Fibroblast of villous mesenchyme (primary cell): ENCODE results near the gene LAPTM5. TPM values are rescaled to one million over a fixed set of nuclear protein-coding genes. Genes with fewer than 3 reads are reported as not detected.

ENCODE experiments used
- DNase-seq: peaks from one replicate; pipeline ENCODE4 v3.0.0-alpha.2; 2010; ENCODE audit warnings: low read depth
- H3K4me3 ChIP-seq: 2 replicates; pipeline ENCODE4 v1.5.1; 2011; ENCODE audit warnings: low read depth, mild to moderate bottlenecking, low read length
- CTCF ChIP-seq: IDR thresholded peaks from 2 replicates; pipeline ENCODE4 v1.5.1; 2012; ENCODE audit warnings: low read depth, mild to moderate bottlenecking, low read length; ENCODE audit not compliant: insufficient read depth
- total RNA-seq: library from RNA; depleted of rRNA; stranded (reverse); fragments of >200 nt; gene quantifications from 2 replicates; pipeline ENCODE4 v1.2.3, GENCODE V29; 2012

Gene LAPTM5
- not detected in 2 replicates for total RNA-seq

- no peak for TF ChIP-seq CTCF
- no peak for DNase-seq
- H3K4me3 ChIP-seq: no peak within 1 kb of the TSS
These were observed at the start of gene LAPTM5 for GRCh38 chr1:30757352-30758120. TSS of gene LAPTM5 (minus strand) at chr1:30757774. CDS start at chr1:30757745, 29 bp downstream.

GRCh38 chr1:30806381-30807317 lies 49.1 kb upstream of the LAPTM5 start:
- no peak for DNase-seq
- H3K4me3 ChIP-seq: no peak overlapping the region
- TF ChIP-seq CTCF: no peak

GRCh38 chr1:30805304-30806003 lies 47.9 kb upstream of the LAPTM5 start:
- TF ChIP-seq CTCF: no peak
- no peak overlapping the region for H3K4me3 ChIP-seq
- DNase-seq: no peak

GRCh38 chr1:30804822-30805221 lies 47.2 kb upstream of the LAPTM5 start:
- H3K4me3 ChIP-seq: no peak overlapping the region
- no peak for TF ChIP-seq CTCF
- no peak for DNase-seq

- TF ChIP-seq CTCF: no peak
- H3K4me3 ChIP-seq: no peak overlapping the region
- DNase-seq: no peak
These were observed 46.8 kb upstream of the LAPTM5 start for GRCh38 chr1:30804352-30804751.

GRCh38 chr1:30803562-30803961 lies 46.0 kb upstream of the LAPTM5 start:
- no peak for DNase-seq
- TF ChIP-seq CTCF: no peak
- H3K4me3 ChIP-seq: no peak overlapping the region
